NOMO-1 treated with DMSO at 0.1 percent for 48 hours (cell line): ENCODE data around the gene SLAIN1.

Experiments
- DNase-seq: peaks from one replicate; lab custom pipeline; 2025; ENCODE audit not compliant: unreplicated experiment; lab: John Stamatoyannopoulos, UW

The SLAIN1 gene

GRCh38 chr13:77714119-77714755 lies 16.8 kb downstream of the SLAIN1 start:
- no peak for DNase-seq

DNA sequence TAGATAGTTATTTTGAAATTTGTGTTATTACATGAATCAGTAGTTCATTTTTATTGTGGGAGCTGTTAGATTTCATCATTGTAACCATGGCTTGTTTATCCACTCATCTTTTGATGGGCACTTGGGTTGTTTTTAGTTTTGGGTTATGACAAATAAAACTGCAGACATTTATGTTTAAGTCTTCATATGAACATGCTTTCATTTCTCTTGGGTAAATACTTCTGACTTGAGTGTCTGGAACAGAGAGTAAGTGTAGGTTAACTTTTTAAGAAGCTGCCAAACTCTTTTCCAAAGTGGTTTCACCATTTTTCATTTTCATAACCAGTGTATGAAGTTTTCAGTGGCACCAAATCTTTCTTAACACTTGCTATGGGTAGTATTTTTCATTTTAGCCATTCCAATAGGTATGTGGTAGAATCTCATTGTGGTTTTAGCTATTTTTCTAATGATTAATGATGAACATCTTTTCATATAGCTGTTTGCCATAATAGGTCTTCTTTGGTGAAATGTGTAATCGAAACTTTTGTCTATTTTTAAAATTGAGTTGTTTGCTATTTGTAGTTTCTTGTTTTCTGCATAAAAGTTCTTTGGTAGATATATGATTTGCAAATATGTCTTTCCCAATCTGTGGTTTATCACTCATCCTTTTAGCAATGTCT lies 17.9 kb downstream of the SLAIN1 start:
- no peak for DNase-seq

GRCh38 chr13:77716692-77717091 lies 19.2 kb downstream of the SLAIN1 start:
- DNase-seq: no peak

- DNase-seq: no peak
Observed at GRCh38 chr13:77717508-77717907, 20.0 kb downstream of the SLAIN1 start.

- DNase-seq: no peak
Observed at GRCh38 chr13:77719128-77719527, 21.6 kb downstream of the SLAIN1 start.

DNA sequence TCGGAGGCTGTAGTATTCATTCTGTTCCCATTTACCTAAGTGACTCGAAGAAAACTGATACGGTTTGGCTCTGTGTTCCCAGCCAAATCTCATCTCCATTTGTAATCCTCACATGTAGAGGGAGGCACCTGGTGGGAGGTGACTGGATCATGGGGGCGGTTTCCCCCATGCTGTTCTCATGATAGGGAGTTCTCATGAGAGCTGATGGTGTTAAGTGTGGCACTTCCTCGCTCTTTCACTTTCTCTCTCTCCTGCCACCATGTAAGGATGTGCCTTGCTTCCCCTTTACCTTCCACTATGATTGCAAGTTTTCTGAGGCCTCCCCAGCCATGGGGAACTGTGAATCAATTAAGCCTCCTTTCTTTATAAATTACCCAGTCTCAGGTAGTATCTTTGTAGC lies 23.5 kb downstream of the SLAIN1 start:
- no peak for DNase-seq

DNA sequence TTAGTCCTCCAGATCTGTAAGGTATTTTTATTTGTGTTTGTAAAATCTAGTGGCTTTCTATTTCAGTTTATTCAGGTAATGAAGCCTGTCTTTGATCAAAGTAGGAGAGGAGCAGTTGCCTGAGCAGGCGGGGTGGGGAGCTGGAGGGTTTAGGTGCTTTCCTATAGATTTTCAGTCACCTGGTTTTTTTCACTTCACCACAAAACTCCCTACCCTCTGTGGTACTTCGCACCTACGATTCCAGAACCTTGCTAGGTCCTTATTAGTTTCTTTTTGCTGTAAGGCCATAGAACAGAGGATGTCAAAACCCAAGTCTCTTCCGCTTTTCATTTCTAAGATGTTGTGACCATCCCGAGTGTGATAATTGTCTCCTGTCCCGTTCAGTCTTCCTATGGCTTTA lies 26.6 kb downstream of the SLAIN1 start:
- no peak for DNase-seq

- no peak for DNase-seq
Observed at GRCh38 chr13:77725071-77725470, 27.6 kb downstream of the SLAIN1 start.

DNA sequence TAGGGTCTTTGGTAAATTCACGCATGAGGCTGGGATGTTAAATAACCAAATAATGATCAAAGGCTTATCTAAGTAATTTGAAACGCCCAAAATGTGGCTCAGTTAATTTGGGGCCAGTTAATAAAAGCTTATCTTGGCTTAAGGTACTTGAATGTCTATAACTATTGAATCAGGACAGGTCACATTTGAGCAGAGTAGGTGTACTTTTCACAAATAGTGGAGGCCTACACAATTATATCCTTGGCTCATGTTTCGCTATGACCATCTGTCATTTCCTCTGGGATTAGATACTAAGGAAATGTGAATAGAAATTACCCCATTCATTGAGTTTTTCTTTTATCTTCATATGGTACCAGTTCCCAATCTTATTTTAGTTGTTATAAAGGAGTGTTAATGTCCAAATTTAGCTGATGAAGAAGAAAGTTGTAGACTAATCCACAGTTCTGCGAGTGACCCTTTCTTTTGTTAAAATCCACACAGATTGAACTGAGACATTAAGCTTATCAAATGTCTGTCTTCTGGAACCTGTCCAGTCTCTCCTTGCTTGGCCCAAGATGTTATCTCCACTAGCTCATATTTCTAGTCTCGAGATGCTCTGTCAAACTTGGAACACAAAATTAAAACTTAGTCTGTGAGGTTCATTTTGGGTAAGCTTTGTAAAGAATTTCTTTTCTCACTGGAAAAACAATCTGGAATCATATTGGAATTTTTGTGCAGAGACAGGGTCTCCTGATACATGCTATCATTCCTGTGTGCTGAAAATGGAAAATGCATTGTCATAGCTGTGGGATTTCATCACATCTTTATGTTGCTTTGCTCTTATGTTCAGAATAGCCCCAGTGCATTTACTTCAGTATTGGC lies 31.0 kb downstream of the SLAIN1 start:
- DNase-seq: no peak

DNA sequence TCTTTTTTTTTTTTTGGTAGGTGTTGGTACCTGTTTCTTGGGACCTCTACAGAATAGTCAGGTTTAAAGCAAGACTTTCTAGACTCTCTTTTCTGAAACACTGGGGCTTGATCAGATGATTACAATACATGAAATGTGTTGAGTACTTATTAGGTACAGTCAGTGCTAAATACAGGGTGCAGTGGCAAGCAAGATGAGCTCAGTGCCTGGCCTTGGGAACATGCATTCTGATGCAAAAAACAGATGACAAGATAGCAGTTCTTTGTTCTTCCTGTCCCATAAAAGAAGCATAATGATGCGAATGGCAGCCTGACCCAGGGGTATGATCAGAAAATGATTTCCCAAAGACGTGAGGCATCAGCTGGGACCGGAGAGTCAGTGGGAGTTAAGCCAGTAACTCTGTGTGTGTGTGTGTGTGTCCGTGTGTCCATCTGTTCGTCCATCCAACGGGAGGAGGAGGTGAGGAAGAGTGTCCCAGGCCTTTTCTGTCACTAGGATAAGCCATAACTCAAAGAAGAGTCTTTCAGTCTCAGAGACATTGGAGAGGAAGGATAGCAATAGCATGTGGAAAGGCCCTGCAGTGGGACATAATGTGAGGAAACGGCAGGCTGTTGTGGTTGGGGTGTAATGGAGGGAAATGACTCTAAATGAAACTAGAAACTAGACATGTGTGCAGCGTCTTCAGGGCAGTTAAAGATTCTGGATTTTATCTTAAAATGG lies 32.2 kb downstream of the SLAIN1 start:
- no peak for DNase-seq

GRCh38 chr13:77730572-77730971 lies 33.1 kb downstream of the SLAIN1 start:
- no peak for DNase-seq

- no peak for DNase-seq
Observed at GRCh38 chr13:77732287-77732686, 34.8 kb downstream of the SLAIN1 start.

GRCh38 chr13:77733674-77734073 lies 36.2 kb downstream of the SLAIN1 start:
- DNase-seq: no peak

DNA sequence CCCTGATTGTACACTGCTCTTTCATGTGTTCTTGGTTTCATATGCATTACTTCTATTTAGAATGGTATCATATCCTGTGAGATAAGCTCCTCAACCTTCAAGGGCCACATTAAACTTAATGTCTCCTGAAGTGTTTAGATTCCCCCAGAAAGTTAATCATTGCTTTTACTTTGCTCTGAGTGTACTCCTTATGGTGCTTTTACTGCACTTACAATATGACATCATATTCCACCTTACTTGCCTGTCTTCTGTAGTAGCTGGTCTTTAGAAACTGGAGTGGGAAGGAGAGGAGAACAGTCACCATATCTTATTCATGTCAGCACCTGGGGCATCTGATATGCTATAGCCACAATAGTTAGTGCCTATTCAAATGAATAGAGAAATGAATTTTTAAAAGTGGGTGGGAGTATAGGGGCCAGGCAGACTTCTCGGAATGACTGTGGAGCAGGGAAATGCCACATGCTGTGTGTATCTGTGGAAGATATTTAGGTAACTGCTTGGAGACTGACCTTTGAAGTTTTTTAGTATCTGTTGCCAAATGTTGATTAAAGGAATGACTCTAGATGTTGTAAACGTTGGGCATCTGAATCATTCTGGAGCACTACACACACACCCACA lies 40.2 kb downstream of the SLAIN1 start:
- no peak for DNase-seq

- no peak for DNase-seq
Observed at GRCh38 chr13:77740097-77740735, 42.7 kb downstream of the SLAIN1 start.

- no peak for DNase-seq
Observed at GRCh38 chr13:77740931-77741596, 43.6 kb downstream of the SLAIN1 start.

DNA sequence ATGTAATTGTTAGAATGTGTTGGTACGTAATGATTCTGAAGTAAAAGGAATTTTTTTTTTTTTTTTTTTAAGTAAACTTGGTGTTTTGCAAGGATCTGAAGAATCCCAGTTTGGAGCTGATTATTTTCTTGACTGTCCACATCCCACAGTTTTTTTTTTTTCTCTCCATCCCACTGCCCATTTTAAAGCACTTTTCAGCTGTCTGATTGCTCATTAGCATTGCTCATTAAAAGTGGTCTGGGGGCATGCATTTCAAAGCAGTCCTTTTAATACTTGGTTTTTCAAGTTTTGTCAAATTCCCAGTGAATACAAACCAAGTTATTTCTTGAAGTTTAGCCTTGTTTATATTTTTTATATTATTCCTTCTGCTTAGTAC lies 44.1 kb downstream of the SLAIN1 start:
- no peak for DNase-seq

DNA sequence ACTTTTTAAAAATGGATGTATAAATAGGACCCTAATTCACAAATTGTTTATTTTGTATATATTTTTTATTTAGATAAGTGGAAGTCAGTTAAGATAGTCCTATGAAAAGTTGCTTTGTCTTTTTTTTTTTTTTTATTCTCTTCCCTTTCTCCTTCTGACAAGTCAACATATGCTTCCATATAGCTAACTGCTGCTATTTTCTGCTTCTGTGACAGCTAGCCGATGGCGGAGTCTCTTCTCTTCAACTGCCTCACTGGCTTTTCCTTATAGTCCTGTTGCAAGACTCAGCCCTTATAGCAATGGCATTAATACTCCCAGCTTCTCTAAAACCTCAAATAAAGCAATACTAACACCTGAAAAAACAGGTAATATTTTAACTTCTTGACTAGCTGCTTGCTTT lies 45.3 kb downstream of the SLAIN1 start:
- DNase-seq: no peak

GRCh38 chr13:77745784-77746183 lies 48.3 kb downstream of the SLAIN1 start:
- DNase-seq: no peak

DNA sequence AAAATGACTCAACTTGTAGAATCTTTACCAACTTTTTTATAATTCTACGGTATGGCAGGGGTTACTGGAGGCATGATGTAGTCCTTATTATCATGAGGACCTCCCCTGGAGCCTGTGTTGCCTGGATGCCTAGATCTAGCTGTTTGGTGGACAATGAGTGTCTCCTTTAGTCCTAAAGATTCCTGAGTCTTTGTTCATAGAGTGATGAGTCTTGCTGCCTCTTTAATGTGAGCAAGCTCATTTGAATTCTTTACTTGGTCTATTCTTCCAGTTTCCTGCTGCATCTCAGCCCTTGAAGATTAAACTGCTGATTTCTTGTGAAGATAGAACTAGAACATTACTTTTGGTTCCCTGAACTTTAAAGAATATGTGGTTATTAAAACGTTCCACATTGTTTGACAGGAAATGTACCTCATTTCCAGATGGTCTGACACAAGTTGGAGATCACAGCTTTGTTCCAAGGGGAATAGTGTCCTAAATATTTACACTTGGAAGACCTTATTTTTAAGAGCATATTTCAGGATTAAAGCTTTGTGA lies 51.9 kb downstream of the SLAIN1 start:
- no peak for DNase-seq
